GM12878 (cell line): Measurements from ENCODE around the gene EIF2B1. TPM values are rescaled to one million over a fixed set of nuclear protein-coding genes. Genes with fewer than 3 reads are reported as not detected.
A peak's percentile ranks its signal among the peaks of the same experiment; 100 is the strongest.

Experiments
- ATAC-seq: fragments of 200-7000 bp; cut with Tn5 transposase; 3 replicates; pipeline ENCODE4 v1.9.1; 2020; ENCODE audit warnings: mild to moderate bottlenecking, moderate library complexity
- BruUV-seq: library from RNA; stranded (reverse); fragments of 400-500 nt; replicated peaks from 2 replicates; lab custom pipeline; 2021; lab: Mats Ljungman, UMichigan
- CTCF ChIA-PET: fragments of 300-600 bp; sonication (Branson Sonifier 250); formaldehyde crosslinking; extraction: SDS; loops from one replicate; lab custom pipeline; 2021; ENCODE audit warnings: inconsistent platforms; lab: Yijun Ruan, JAX
- POLR2A ChIA-PET: fragments of 350-600 bp; formaldehyde crosslinking; extraction: SDS; loops from one replicate; lab custom pipeline; 2021; ENCODE audit warnings: inconsistent platforms; lab: Charles Lee
- RAD21 ChIA-PET: fragments of 300-600 bp; sonication (Branson Sonifier 250); formaldehyde crosslinking; loops from one replicate; lab custom pipeline; 2023; ENCODE audit warnings: antibody characterized with exemption; ENCODE audit not compliant: unreplicated experiment; lab: Charles Lee
- SMC1A ChIA-PET: fragments of 300-600 bp; sonication (Branson Sonifier 250); formaldehyde crosslinking; loops from one replicate; lab custom pipeline; 2023; ENCODE audit not compliant: unreplicated experiment, uncharacterized antibody; lab: Charles Lee
- DNase-seq: peaks from one replicate; pipeline ENCODE4 v3.0.0-alpha.2; 2011; ENCODE audit warnings: low read depth, low spot score
- FAIRE-seq: peaks from 3 replicates; lab custom pipeline; 2011; peaks lifted over from hg19 to GRCh38; lab: Jason Lieb, UNC
- H2AFZ ChIP-seq: 2 replicates; pipeline ENCODE4 v1.6.0; 2011; ENCODE audit warnings: low read depth, low read length, control low read depth; ENCODE audit not compliant: control insufficient read depth
- H3K27ac ChIP-seq: 2 replicates; pipeline ENCODE4 v1.5.1; 2011; ENCODE audit warnings: control low read depth; ENCODE audit not compliant: control insufficient read depth, insufficient read depth
- H3K27me3 ChIP-seq, 2 experiments: replicated peaks in 1 of 2; 2 replicates each; pipeline versions ENCODE4 v1.6.0 to v1.6.1; 2011; ENCODE audit warnings: low read length in 1 of 2; ENCODE audit not compliant: control insufficient read depth in 2 of 2, insufficient read depth in 2 of 2
- H3K36me3 ChIP-seq, 2 experiments: 2 replicates each; pipeline ENCODE4 v1.5.1; 2011; ENCODE audit warnings: low read length in 1 of 2; ENCODE audit not compliant: control insufficient read depth in 2 of 2, insufficient read depth in 2 of 2
- H3K4me1 ChIP-seq: 2 replicates; pipeline ENCODE4 v1.6.1; 2011; ENCODE audit warnings: mild to moderate bottlenecking, low read length, moderate library complexity, mixed read lengths; ENCODE audit not compliant: control insufficient read depth, insufficient read depth
- H3K4me2 ChIP-seq: 2 replicates; pipeline ENCODE4 v1.6.0; 2011; ENCODE audit warnings: control low read depth; ENCODE audit not compliant: control insufficient read depth, insufficient read depth
- H3K4me3 ChIP-seq: fragments of 200-600 bp; sonication (generic); 2 replicates; pipeline ENCODE4 v1.5.1; 2016
- H3K79me2 ChIP-seq: 2 replicates; pipeline ENCODE4 v1.6.0; 2011; ENCODE audit warnings: low read length; ENCODE audit not compliant: control insufficient read depth, insufficient read depth
- H3K9ac ChIP-seq: 2 replicates; pipeline ENCODE4 v1.8.0; 2011; ENCODE audit warnings: low read length, control low read depth, mixed read lengths; ENCODE audit not compliant: control insufficient read depth, insufficient read depth
- H3K9me3 ChIP-seq: replicated peaks from 3 replicates; pipeline ENCODE4 v1.5.1; 2011; ENCODE audit warnings: mild to moderate bottlenecking, low read length; ENCODE audit not compliant: control insufficient read depth, insufficient read depth
- H4K20me1 ChIP-seq: 2 replicates; pipeline ENCODE4 v1.6.0; 2011; ENCODE audit not compliant: control insufficient read depth, insufficient read depth
- BHLHE40 ChIP-seq, 2 experiments: fragments of 450-650 bp in 1 of 2; IDR thresholded peaks; 2 replicates each; pipeline ENCODE4 v1.6.1; 2011 to 2017; ENCODE audit warnings: low read depth in 2 of 2, borderline replicate concordance in 1 of 2, improper control_type of control experiment in 1 of 2, low read length in 1 of 2, mild to moderate bottlenecking in 1 of 2
- E2F4 ChIP-seq: IDR thresholded peaks from 2 replicates; pipeline ENCODE4 v1.6.1; 2012; ENCODE audit warnings: low read depth, low read length, improper control_type of control experiment
- E2F8 ChIP-seq: fragments of 450-650 bp; IDR thresholded peaks from 2 replicates; pipeline ENCODE4 v1.6.1; 2018; ENCODE audit warnings: mild to moderate bottlenecking, low read depth, moderate library complexity; ENCODE audit not compliant: partially characterized antibody
- IRF4 ChIP-seq: IDR thresholded peaks from 2 replicates; pipeline ENCODE4 v1.6.1; 2011; ENCODE audit warnings: low read depth, low read length
- KDM1A ChIP-seq: fragments of 200-600 bp; sonication (generic); IDR thresholded peaks from 2 replicates; pipeline ENCODE4 v1.6.1; 2016; ENCODE audit warnings: borderline replicate concordance
- MTA2 ChIP-seq: fragments of 450-650 bp; IDR thresholded peaks from 2 replicates; pipeline ENCODE4 v1.6.1; 2016; ENCODE audit warnings: low read depth, mild to moderate bottlenecking, moderate library complexity
- RCOR1 ChIP-seq: conservative IDR thresholded peaks from 2 replicates; pipeline ENCODE4 v1.6.1; 2012; ENCODE audit warnings: low read depth, low read length, improper control_type of control experiment
- REST ChIP-seq: IDR thresholded peaks from 2 replicates; pipeline ENCODE4 v1.6.1; 2012; ENCODE audit warnings: mild to moderate bottlenecking, low read depth, low read length
- TCF12 ChIP-seq: IDR thresholded peaks from 2 replicates; pipeline ENCODE4 v1.6.1; 2011; ENCODE audit warnings: low read depth, mild to moderate bottlenecking, low read length
- ZNF592 ChIP-seq: fragments of 450-650 bp; IDR thresholded peaks from 2 replicates; pipeline ENCODE4 v1.6.1; 2017; ENCODE audit warnings: mild to moderate bottlenecking, moderate library complexity
- WGBS: methylation state at CpG from one replicate; pipeline ENCODE4 v1.1.6; 2016; ENCODE audit warnings: low lambda C conversion rate; ENCODE audit not compliant: insufficient replicate concordance, insufficient coverage; ENCODE audit errors: missing lambda C conversion rate; 5-methylcytosine and 5-hydroxymethylcytosine counted together
- in situ Hi-C: fragments of 300-500 bp; cut with MboI; formaldehyde crosslinking; loops from 9 replicates; pipeline ENCODE4 v1.14.3; 2018; ENCODE audit warnings: mixed read lengths
- intact Hi-C: fragments of 100-400 bp; cut with micrococcal nuclease; formaldehyde crosslinking; loops from one replicate; pipeline ENCODE4 v1.14.2; 2022; ENCODE audit not compliant: unreplicated experiment
- polyA plus RNA-seq, 11 experiments: library from polyadenylated mRNA; depleted of rRNA in 4 of 11; unstranded in 6 of 11; stranded (reverse) in 5 of 11; fragments of >200 nt; fragmentation: Nextera tagmentation in 4 of 11; fragmentation: Illumina TruSeq in 1 of 11; extraction: Ambion mirVana in 4 of 11; extraction: Trizol in 1 of 11; gene quantifications; 1 replicate in 1 of 11; 2 replicates in 10 of 11; pipeline versions ENCODE4 v1.2.1 to v1.2.3, GENCODE V29; 2011 to 2016; ENCODE audit warnings: inconsistent platforms in 2 of 11, missing spikeins in 2 of 11, low read depth in 1 of 11
- total RNA-seq, 4 experiments: library from RNA; depleted of rRNA in 3 of 4; stranded (reverse); fragments of >200 nt in 3 of 4; fragmentation: Illumina TruSeq in 1 of 4; extraction: Trizol in 1 of 4; gene quantifications; 2 replicates each; pipeline versions ENCODE4 v1.2.1 to v1.2.3, GENCODE V29; 2013 to 2021

Gene EIF2B1
- total and polyA plus RNA-seq, 10 of the 15 experiments (the other 5 are each of a cell fraction or from before 2014, with no cell fraction given), result 17.6 to 131 (median 49.1) TPM

- peaks cover 1 to 18% of the 10 kb centered on the region in 2 experiments for H3K36me3 ChIP-seq
- H3K9ac ChIP-seq, result no peak overlapping the region
- ChIA-PET CTCF (no interaction called here), SMC1A (interaction anchor here (1.3 kb wide), 1 partner anchor 16 kb away, joined by 3 read pairs; no protein-coding TSS in a partner anchor), POLR2A (no interaction called here), RAD21 (no interaction called here)
- H3K27me3 ChIP-seq, result no peaks in the 10 kb centered on the region
- DNase-seq (no peak), FAIRE-seq (peak; percentile 44), ATAC-seq (no peak)
- no peak overlapping the region for H3K4me3 ChIP-seq
- 95% methylated on average over 7 of the region's 7 CpGs for WGBS
- in situ Hi-C loops, result no loop called here
- H3K4me2 ChIP-seq, result no peak overlapping the region
- intact Hi-C loops, result no loop called here
- H2AFZ ChIP-seq, result no peak overlapping the region
- no peaks in the 10 kb centered on the region; the same call in 1 of the 2 replicates for H3K79me2 ChIP-seq
- H3K9me3 ChIP-seq, result no peaks in the 10 kb centered on the region
- no peaks in the 10 kb centered on the region for H3K4me1 ChIP-seq
- no peak overlapping the region for H3K27ac ChIP-seq
- no peaks in the 10 kb centered on the region for H4K20me1 ChIP-seq
- BruUV-seq, result no TSS peak
- TF ChIP-seq RCOR1 (no peak), E2F8 (no peak), E2F4 (no peak), ZNF592 (no peak), REST (no peak), IRF4 (no peak), MTA2 (no peak), KDM1A (no peak), TCF12 (no peak), BHLHE40 (IDR thresholded peaks at IDR 0.05; ENCODE audit: borderline replicate concordance in 1 of 2, low read depth in 2 of 2, low read length in 1 of 2) (no peak)
Observed at GRCh38 chr12:123643911-123644310, 10.4 kb upstream of the EIF2B1 start.
